Progenitor cell of endocrine pancreas (in vitro differentiated cells): ENCODE data around the gene LIPI. TPM values are rescaled to one million over a fixed set of nuclear protein-coding genes. Genes with fewer than 3 reads are reported as not detected.

Experiments used
- DNase-seq: peaks from one replicate; pipeline ENCODE4 v3.0.0; 2021; ENCODE audit warnings: low spot score; ENCODE audit not compliant: unreplicated experiment
- H3K27ac Mint-ChIP-seq: 2 replicates; pipeline ENCODE4 v1.8.0; 2021; ENCODE audit warnings: mild to moderate bottlenecking, moderate library complexity, mixed read lengths
- H3K27me3 Mint-ChIP-seq: 2 replicates; pipeline ENCODE4 v1.8.0; 2021; ENCODE audit warnings: mixed read lengths
- H3K36me3 Mint-ChIP-seq: 2 replicates; pipeline ENCODE4 v1.8.0; 2022; ENCODE audit warnings: mixed read lengths; ENCODE audit not compliant: insufficient read depth
- H3K4me1 Mint-ChIP-seq: 2 replicates; pipeline ENCODE4 v1.8.0; 2021; ENCODE audit warnings: low read depth, mixed read lengths
- H3K4me3 Mint-ChIP-seq: 2 replicates; pipeline ENCODE4 v1.8.0; 2021; ENCODE audit warnings: low read depth, mild to moderate bottlenecking, moderate library complexity, mixed read lengths
- H3K9me3 Mint-ChIP-seq: 2 replicates; pipeline ENCODE4 v1.8.0; 2021; ENCODE audit warnings: low read depth, mixed read lengths
- long read RNA-seq: library from polyadenylated mRNA; unstranded; transcript quantifications from one replicate; pipeline ENCODE4 v2.0.0, GENCODE V29; 2020
- total RNA-seq: library from RNA; stranded (reverse); gene quantifications from 2 replicates; pipeline ENCODE4 v1.2.1, GENCODE V29; 2021
- TF ChIP-seq, protein P1 (sequence below): fragments of 200-600 bp; sonication (generic); IDR thresholded peaks from one replicate; pipeline ENCODE4 v1.5.0; 2021; ENCODE audit warnings: antibody characterized with exemption, mild to moderate bottlenecking; ENCODE audit not compliant: unreplicated experiment

LIPI gene
- not detected in 2 replicates for total RNA-seq
- long read RNA-seq = 0 reads

DNA sequence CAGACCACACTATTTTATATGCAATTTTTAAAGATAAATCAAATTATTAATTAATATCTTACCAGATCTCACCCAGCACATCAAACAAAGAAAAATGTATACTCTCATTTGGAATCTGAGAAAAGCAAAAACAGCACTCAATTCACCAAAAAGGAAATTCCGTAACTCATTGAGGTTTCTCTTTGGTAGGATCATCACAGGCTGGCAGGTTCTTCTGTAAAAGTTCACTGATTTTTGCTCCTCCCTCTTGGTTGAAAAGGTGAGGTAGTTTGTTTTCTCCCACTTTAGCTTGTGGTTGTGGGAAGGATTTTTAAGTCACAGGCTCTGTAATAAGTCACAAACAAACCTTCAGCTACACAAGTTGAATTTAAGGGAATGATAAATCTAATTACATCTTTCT, at the start of gene LIPI:
TSS of gene LIPI (minus strand) at position 218 of the 400 bp plus-strand sequence. CDS start at position 108, 110 bp downstream.
- Mint-ChIP-seq H3K4me1 (no peaks in the 10 kb centered on the region), H3K4me3 (no peak within 1 kb of the TSS), H3K27me3 (peaks cover 8% of the 10 kb centered on the region), H3K9me3 (no peaks in the 10 kb centered on the region), H3K27ac (no peak within 1 kb of the TSS), H3K36me3 (no peaks in the 10 kb centered on the region)
- no peak for DNase-seq
- TF ChIP-seq, protein P1, sequence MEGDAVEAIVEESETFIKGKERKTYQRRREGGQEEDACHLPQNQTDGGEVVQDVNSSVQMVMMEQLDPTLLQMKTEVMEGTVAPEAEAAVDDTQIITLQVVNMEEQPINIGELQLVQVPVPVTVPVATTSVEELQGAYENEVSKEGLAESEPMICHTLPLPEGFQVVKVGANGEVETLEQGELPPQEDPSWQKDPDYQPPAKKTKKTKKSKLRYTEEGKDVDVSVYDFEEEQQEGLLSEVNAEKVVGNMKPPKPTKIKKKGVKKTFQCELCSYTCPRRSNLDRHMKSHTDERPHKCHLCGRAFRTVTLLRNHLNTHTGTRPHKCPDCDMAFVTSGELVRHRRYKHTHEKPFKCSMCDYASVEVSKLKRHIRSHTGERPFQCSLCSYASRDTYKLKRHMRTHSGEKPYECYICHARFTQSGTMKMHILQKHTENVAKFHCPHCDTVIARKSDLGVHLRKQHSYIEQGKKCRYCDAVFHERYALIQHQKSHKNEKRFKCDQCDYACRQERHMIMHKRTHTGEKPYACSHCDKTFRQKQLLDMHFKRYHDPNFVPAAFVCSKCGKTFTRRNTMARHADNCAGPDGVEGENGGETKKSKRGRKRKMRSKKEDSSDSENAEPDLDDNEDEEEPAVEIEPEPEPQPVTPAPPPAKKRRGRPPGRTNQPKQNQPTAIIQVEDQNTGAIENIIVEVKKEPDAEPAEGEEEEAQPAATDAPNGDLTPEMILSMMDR = no peak

DNA sequence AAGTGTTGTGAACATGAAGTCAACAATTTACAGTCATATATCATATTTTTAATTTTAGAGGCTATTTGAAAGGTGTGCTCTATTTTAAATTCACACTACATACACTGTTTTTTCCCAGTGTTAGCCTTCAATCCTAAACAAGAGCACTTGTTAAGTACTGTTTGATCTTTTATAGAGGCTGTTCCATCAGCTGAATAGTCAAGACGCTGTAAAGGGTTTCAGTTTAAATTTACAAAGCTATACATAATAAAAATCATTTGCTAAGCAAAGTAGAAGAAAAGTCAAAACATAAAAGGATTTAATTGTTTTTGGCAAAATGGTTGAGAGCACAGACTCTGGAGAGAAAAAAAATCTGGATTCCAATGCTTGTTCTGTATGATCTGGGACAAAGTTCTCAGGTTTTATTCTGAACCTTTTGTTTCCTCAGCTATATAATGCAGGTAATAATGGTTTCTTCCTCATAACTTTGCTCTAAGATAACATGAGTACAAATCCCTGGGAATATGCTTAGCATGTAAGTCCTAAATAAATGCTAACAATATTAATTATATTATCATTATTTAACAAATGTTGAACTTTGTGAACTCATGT, 49.5 kb upstream of the LIPI start:
- Mint-ChIP-seq H3K27me3 (peaks cover 3% of the 10 kb centered on the region), H3K36me3 (no peaks in the 10 kb centered on the region), H3K27ac (no peak overlapping the region), H3K9me3 (no peaks in the 10 kb centered on the region), H3K4me3 (no peak overlapping the region), H3K4me1 (no peaks in the 10 kb centered on the region)
- TF ChIP-seq, protein P1 = no peak
- DNase-seq = no peak

DNA sequence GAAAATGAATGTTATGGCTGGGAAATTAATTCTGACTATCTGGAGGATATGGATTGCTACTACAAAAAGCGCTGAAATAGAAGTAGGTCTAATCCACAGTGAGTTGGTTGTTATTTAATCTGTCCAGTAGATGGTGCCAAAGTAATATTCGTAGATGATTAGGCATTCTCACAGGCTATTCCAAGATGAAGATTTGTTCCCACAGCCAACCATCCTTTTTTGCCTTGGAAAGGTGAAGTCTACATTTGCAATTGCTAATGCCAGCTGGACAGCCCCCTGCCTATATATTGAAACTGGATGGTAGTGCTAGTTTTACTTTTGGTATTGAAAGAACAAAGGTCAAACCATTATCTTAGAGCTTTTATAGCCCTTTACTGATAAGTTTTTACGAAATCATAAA, 49.0 kb upstream of the LIPI start:
- Mint-ChIP-seq H3K9me3 (no peaks in the 10 kb centered on the region), H3K36me3 (no peaks in the 10 kb centered on the region), H3K4me3 (no peak overlapping the region), H3K27ac (no peak overlapping the region), H3K27me3 (peaks cover 3% of the 10 kb centered on the region), H3K4me1 (no peaks in the 10 kb centered on the region)
- TF ChIP-seq, protein P1 = peak; percentile 73
- no peak for DNase-seq

DNA sequence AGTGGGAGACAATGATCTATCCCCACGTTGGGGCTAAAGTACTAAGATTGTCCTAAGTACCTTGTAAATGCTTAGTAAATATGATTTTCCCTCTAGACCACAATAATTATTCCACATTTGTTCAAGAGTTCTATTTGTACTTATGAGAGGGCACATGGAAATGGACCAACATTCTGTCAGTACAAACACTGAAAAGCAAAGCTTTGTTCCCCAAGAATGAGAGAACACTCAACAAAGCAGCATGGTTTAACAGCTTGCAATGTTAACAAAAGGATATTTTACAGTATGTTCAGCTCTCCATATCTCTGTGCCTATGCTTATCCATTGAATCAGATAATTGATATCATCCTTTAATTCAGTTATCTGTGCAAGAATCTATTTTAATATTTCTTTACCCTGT, 40.6 kb upstream of the LIPI start:
- TF ChIP-seq, protein P1 = no peak
- Mint-ChIP-seq H3K4me3 (no peak overlapping the region), H3K27me3 (no peaks in the 10 kb centered on the region), H3K27ac (no peak overlapping the region), H3K9me3 (peaks cover 10% of the 10 kb centered on the region), H3K36me3 (no peaks in the 10 kb centered on the region), H3K4me1 (peaks cover 4% of the 10 kb centered on the region)
- DNase-seq = no peak

DNA sequence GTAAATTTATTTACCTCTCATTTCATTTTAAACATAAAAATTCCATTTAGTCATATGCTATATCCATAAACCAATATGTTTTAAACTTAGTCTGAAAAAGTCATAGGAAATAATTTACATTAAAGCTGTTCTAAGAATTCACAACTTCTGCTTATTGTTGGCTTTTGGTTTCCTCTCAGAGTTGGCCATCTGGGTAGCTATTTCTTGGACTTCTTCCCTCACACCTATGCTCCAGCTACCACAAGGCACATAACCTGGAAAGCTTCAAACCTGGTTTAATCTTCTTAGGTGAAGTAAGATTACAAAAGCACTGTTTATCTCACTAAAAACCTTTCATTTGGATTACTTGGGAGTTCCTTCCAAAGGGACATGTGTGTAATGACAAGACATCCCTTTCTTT, 35.0 kb upstream of the LIPI start:
- TF ChIP-seq, protein P1 = no peak
- peaks cover 3% of the 10 kb centered on the region for H3K4me1 Mint-ChIP-seq

More for the DNA sequence above, 35.0 kb upstream of the LIPI start:
- H3K4me3 Mint-ChIP-seq = no peak overlapping the region
- no peaks in the 10 kb centered on the region for H3K27me3 Mint-ChIP-seq
- no peak overlapping the region for H3K27ac Mint-ChIP-seq
- no peak for DNase-seq
- no peaks in the 10 kb centered on the region for H3K36me3 Mint-ChIP-seq
- peaks cover 10% of the 10 kb centered on the region for H3K9me3 Mint-ChIP-seq
